Measurements from ENCODE around the gene FASN. TPM values are rescaled to one million over a fixed set of nuclear protein-coding genes. Genes with fewer than 3 reads are reported as not detected.

Gene FASN
- total and polyA plus RNA-seq, 2 of the 4 experiments (the other 2 are of a cell fraction), result 12.4 to 56.0 TPM

DNA sequence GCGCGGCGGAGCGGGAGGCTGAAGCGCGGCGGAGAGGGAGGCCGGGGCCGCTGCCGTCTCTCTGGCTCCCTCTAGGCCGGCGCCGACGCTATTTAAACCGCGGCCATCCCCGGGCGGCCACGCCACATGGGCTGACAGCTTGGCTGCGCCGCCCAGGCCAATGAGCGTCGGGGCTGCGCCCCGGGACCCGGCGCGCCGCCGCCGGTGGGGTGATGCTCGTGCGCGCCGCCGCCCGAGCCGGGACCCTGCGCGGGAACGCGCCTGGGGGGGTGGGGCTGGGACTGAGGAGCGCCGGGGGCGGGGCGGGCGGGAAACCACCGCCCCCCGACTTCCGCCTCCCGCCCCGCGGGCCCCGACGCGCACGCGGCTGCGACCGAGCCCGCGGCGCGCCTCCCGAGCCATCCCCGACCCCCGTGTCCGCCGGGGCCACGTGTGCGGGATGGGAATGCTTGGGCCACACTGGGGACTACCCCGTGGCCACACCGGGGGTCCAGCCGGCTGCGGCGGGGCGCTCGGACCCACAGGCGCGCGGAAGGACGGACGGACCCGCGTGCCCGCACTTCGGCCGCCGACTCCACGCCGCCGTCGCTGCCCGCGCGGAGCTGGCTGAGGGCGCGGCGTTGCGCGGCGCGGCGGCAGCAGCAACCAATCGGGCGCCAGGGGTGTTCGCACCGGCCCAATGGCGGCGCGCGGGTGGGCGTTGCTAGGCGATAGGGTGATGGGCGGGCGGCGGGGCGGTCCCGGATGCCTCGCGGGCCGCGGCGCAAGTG is at the start of gene FASN (continued):
- TF ChIP-seq, protein P1, sequence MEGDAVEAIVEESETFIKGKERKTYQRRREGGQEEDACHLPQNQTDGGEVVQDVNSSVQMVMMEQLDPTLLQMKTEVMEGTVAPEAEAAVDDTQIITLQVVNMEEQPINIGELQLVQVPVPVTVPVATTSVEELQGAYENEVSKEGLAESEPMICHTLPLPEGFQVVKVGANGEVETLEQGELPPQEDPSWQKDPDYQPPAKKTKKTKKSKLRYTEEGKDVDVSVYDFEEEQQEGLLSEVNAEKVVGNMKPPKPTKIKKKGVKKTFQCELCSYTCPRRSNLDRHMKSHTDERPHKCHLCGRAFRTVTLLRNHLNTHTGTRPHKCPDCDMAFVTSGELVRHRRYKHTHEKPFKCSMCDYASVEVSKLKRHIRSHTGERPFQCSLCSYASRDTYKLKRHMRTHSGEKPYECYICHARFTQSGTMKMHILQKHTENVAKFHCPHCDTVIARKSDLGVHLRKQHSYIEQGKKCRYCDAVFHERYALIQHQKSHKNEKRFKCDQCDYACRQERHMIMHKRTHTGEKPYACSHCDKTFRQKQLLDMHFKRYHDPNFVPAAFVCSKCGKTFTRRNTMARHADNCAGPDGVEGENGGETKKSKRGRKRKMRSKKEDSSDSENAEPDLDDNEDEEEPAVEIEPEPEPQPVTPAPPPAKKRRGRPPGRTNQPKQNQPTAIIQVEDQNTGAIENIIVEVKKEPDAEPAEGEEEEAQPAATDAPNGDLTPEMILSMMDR (conservative IDR thresholded peaks at IDR 0.05; ENCODE audit: low read depth, low read length), result peak; percentile 66
- TF ChIP-seq MXI1 (IDR thresholded peaks at IDR 0.05; ENCODE audit: borderline replicate concordance, low read depth, low read length), result peak; percentile 90
- TF ChIP-seq POLR2A (IDR thresholded peaks at IDR 0.05; ENCODE audit: low read depth, low read length), result peak; percentile 97
